Kidney epithelial cell (primary cell): ENCODE results near the gene XPC. TPM values are rescaled to one million over a fixed set of nuclear protein-coding genes. Genes with fewer than 3 reads are reported as not detected.

Experiments used
- DNase-seq: peaks from one replicate; pipeline ENCODE4 v3.0.0-alpha.2; 2010; ENCODE audit warnings: low read depth
- H3K27me3 ChIP-seq: 2 replicates; pipeline ENCODE4 v1.6.0; 2011; ENCODE audit warnings: low read length; ENCODE audit not compliant: control insufficient read depth, insufficient read depth
- H3K36me3 ChIP-seq: 2 replicates; pipeline ENCODE4 v1.5.1; 2011; ENCODE audit warnings: low read length; ENCODE audit not compliant: control insufficient read depth, insufficient read depth
- H3K4me3 ChIP-seq: 2 replicates; pipeline ENCODE4 v1.5.1; 2011; ENCODE audit warnings: low read depth, mild to moderate bottlenecking, control low read depth, low read length
- CTCF ChIP-seq: IDR thresholded peaks from 2 replicates; pipeline ENCODE4 v1.5.1; 2011; ENCODE audit warnings: mild to moderate bottlenecking, moderate library complexity, low read length, control low read depth, inconsistent platforms; ENCODE audit not compliant: insufficient read depth, poor library complexity, severe bottlenecking
- total RNA-seq: library from RNA; depleted of rRNA; stranded (reverse); fragments of >200 nt; gene quantifications from 2 replicates; pipeline ENCODE4 v1.2.3, GENCODE V29; 2015

The XPC gene
- total RNA-seq, 1 donor from 2014 or later: 34.9 TPM

GRCh38 chr3:14120111-14120920, 58.1 kb downstream of the XPC start:
- H3K4me3 ChIP-seq: no peak overlapping the region
- no peaks in the 10 kb centered on the region for H3K27me3 ChIP-seq
- no peak for TF ChIP-seq CTCF
- DNase-seq: no peak
- H3K36me3 ChIP-seq: no peaks in the 10 kb centered on the region

GRCh38 chr3:14119651-14120050, 58.8 kb downstream of the XPC start:
- no peak for DNase-seq
- Histone ChIP-seq H3K36me3 (no peaks in the 10 kb centered on the region), H3K4me3 (no peak overlapping the region), H3K27me3 (no peaks in the 10 kb centered on the region)
- no peak for TF ChIP-seq CTCF

GRCh38 chr3:14118400-14119381, 59.7 kb downstream of the XPC start:
- Histone ChIP-seq H3K4me3 (no peak overlapping the region), H3K27me3 (no peaks in the 10 kb centered on the region), H3K36me3 (peaks cover 1% of the 10 kb centered on the region)
- TF ChIP-seq CTCF: no peak
- DNase-seq: no peak

- TF ChIP-seq CTCF: no peak
- no peaks in the 10 kb centered on the region for H3K27me3 ChIP-seq
- no peak for DNase-seq
- H3K36me3 ChIP-seq: peaks cover 1% of the 10 kb centered on the region
- H3K4me3 ChIP-seq: no peak overlapping the region
These were observed 60.7 kb downstream of the XPC start for GRCh38 chr3:14117468-14118399.

GRCh38 chr3:14113965-14114635, 64.3 kb downstream of the XPC start:
- TF ChIP-seq CTCF: no peak
- Histone ChIP-seq H3K4me3 (no peak overlapping the region), H3K36me3 (peaks cover 1% of the 10 kb centered on the region), H3K27me3 (no peaks in the 10 kb centered on the region)
- DNase-seq: no peak
